Panc1 (cell line): ENCODE data around the gene RAB7A. TPM values are rescaled to one million over a fixed set of nuclear protein-coding genes. Genes with fewer than 3 reads are reported as not detected.

Experiments used
- ATAC-seq: fragments of 200-7000 bp; cut with Tn5 transposase; 2 replicates; pipeline ENCODE4 v1.9.1; 2020; ENCODE audit warnings: mild to moderate bottlenecking, moderate library complexity
- BruUV-seq: library from RNA; stranded (reverse); fragments of 400-500 nt; replicated peaks from 2 replicates; lab custom pipeline; 2021; lab: Mats Ljungman, UMichigan
- CTCF ChIA-PET: fragments of 300-600 bp; sonication (Branson Sonifier 250); formaldehyde crosslinking; loops from one replicate; lab custom pipeline; 2022; ENCODE audit warnings: antibody characterized with exemption; lab: Charles Lee
- POLR2A ChIA-PET: fragments of 300-600 bp; sonication (Branson Sonifier 250); formaldehyde crosslinking; loops from one replicate; lab custom pipeline; 2022; ENCODE audit warnings: antibody characterized with exemption; lab: Charles Lee
- DNase-seq: peaks from one replicate; pipeline ENCODE4 v3.0.0-alpha.2; 2010; ENCODE audit warnings: low read depth, low spot score
- H3K27ac ChIP-seq: 2 replicates; pipeline ENCODE4 v1.5.1; 2011; ENCODE audit warnings: mild to moderate bottlenecking, low read length, inconsistent platforms
- H3K27me3 ChIP-seq: fragments of 200-500 bp; sonication (Bioruptor generic); 2 replicates; pipeline ENCODE4 v1.6.0; 2014; ENCODE audit warnings: low read length, inconsistent platforms; ENCODE audit not compliant: control insufficient read depth, insufficient read depth
- H3K36me3 ChIP-seq: fragments of 200-500 bp; sonication (Bioruptor generic); 2 replicates; pipeline ENCODE4 v1.5.1; 2014; ENCODE audit warnings: inconsistent platforms, mild to moderate bottlenecking, low read length, moderate library complexity; ENCODE audit not compliant: control insufficient read depth, insufficient read depth
- H3K4me1 ChIP-seq: 2 replicates; pipeline ENCODE4 v1.5.1; 2011; ENCODE audit warnings: inconsistent platforms, mild to moderate bottlenecking, low read length, moderate library complexity; ENCODE audit not compliant: control insufficient read depth, insufficient read depth
- H3K4me3 ChIP-seq, 2 experiments: 2 replicates each; pipeline ENCODE4 v1.5.1; 2011 to 2012; ENCODE audit warnings: low read depth in 2 of 2, low read length in 2 of 2, mild to moderate bottlenecking in 2 of 2, inconsistent platforms in 1 of 2, moderate library complexity in 1 of 2
- H3K9me3 ChIP-seq: fragments of 200-500 bp; sonication (Bioruptor generic); 2 replicates; pipeline ENCODE4 v1.5.1; 2014; ENCODE audit warnings: low read depth, mild to moderate bottlenecking, inconsistent platforms, low read length, moderate library complexity; ENCODE audit not compliant: control insufficient read depth, insufficient read depth
- CTCF ChIP-seq: fragments of 450-650 bp; IDR thresholded peaks from 2 replicates; pipeline ENCODE4 v1.5.1; 2017; ENCODE audit warnings: mild to moderate bottlenecking
- POLR2AphosphoS5 ChIP-seq: IDR thresholded peaks from 2 replicates; pipeline ENCODE4 v1.6.1; 2012; ENCODE audit warnings: mild to moderate bottlenecking, low read depth, low read length, moderate library complexity
- SIN3A ChIP-seq: IDR thresholded peaks from 2 replicates; pipeline ENCODE4 v1.6.1; 2012; ENCODE audit warnings: low read depth, mild to moderate bottlenecking, low read length, moderate library complexity, borderline replicate concordance; ENCODE audit not compliant: insufficient read depth
- TCF7L2 ChIP-seq: IDR thresholded peaks from 2 replicates; pipeline ENCODE4 v1.6.1; 2011; ENCODE audit warnings: mild to moderate bottlenecking, low read depth, low read length, inconsistent platforms
- in situ Hi-C: cut with HindIII; loops from 2 replicates; pipeline ENCODE4 v1.10.0; 2016; ENCODE audit warnings: low sequenced_read_pairs, low pct_unique_long_range_greater_than_20kb
- intact Hi-C: fragments of 100-400 bp; cut with micrococcal nuclease; formaldehyde crosslinking; loops from one replicate; pipeline ENCODE4 v1.10.0; 2022; ENCODE audit not compliant: unreplicated experiment
- total RNA-seq: library from RNA; stranded (reverse); gene quantifications from one replicate; pipeline ENCODE4 v1.2.1, GENCODE V29; 2021; ENCODE audit not compliant: unreplicated experiment
- TF ChIP-seq, protein P1 (sequence below), 2 experiments: IDR thresholded peaks; 2 replicates each; pipeline ENCODE4 v1.6.1; 2011 to 2012; ENCODE audit warnings: low read depth in 2 of 2, control low read depth in 1 of 2, low read length in 1 of 2, mild to moderate bottlenecking in 1 of 2, moderate library complexity in 1 of 2; ENCODE audit not compliant: insufficient read depth in 1 of 2

The RAB7A gene
- total RNA-seq, 1 experiment from 2014 or later, result 386 TPM

DNA sequence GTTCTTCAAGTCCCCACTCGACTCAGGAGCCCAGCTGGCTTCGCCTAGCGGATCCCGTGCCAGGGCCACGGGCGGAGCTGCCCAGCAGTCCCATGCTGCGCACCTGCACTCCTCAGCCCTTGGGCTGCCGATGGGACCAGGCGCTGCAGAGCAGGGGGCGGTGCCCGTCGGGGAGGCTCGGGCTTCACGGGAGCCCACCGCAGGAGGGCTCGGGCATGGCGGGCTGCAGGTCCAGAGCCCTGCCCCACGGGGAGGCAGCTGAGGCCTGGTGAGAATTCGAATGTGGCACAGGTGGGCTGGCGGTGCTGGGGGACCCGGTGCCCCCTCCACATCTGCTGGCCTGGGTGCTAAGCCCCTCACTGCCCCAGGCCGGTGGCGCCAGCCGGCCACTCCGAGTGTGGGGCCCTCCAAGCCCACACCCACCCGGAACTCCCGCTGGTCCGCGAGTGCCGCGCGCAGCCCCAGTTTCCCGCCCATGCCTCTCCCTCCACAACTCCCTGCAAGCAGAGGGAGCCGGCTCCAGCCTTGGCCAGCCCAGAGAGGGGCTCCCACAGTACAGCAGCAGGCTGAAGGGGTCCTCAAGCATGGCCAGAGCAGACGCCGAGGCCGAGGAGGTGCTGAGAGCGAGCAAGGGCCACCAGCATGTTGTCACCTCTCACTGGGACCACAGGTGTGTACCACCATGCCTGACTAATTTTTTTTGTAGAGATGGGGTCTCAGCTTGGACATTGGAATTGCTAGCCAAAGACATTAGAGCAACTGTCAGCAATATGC, 17.0 kb downstream of the RAB7A start:
- Histone ChIP-seq H3K36me3 (no peaks in the 10 kb centered on the region), H3K9me3 (no peaks in the 10 kb centered on the region; the same call in 1 of the 2 replicates), H3K27ac (no peak overlapping the region), H3K4me3 (no peak overlapping the region), H3K27me3 (no peaks in the 10 kb centered on the region), H3K4me1 (no peaks in the 10 kb centered on the region)
- BruUV-seq, result no TSS peak
- in situ Hi-C loops, result no loop called here
- ChIA-PET POLR2A (no interaction called here), CTCF (interaction anchor here (0.6 kb wide), 1 partner anchor 33 kb away, joined by 3 read pairs; no protein-coding TSS in a partner anchor)
- intact Hi-C loops, result no loop called here
- TF ChIP-seq CTCF (no peak), TCF7L2 (no peak), POLR2AphosphoS5 (no peak), SIN3A (no peak)
- TF ChIP-seq, protein P1, sequence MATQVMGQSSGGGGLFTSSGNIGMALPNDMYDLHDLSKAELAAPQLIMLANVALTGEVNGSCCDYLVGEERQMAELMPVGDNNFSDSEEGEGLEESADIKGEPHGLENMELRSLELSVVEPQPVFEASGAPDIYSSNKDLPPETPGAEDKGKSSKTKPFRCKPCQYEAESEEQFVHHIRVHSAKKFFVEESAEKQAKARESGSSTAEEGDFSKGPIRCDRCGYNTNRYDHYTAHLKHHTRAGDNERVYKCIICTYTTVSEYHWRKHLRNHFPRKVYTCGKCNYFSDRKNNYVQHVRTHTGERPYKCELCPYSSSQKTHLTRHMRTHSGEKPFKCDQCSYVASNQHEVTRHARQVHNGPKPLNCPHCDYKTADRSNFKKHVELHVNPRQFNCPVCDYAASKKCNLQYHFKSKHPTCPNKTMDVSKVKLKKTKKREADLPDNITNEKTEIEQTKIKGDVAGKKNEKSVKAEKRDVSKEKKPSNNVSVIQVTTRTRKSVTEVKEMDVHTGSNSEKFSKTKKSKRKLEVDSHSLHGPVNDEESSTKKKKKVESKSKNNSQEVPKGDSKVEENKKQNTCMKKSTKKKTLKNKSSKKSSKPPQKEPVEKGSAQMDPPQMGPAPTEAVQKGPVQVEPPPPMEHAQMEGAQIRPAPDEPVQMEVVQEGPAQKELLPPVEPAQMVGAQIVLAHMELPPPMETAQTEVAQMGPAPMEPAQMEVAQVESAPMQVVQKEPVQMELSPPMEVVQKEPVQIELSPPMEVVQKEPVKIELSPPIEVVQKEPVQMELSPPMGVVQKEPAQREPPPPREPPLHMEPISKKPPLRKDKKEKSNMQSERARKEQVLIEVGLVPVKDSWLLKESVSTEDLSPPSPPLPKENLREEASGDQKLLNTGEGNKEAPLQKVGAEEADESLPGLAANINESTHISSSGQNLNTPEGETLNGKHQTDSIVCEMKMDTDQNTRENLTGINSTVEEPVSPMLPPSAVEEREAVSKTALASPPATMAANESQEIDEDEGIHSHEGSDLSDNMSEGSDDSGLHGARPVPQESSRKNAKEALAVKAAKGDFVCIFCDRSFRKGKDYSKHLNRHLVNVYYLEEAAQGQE (IDR thresholded peaks at IDR 0.05; ENCODE audit: insufficient read depth in 1 of 2, low read depth in 2 of 2, low read length in 1 of 2), result no peak
- peak; percentile 9; the same call in 1 of the 2 replicates for ATAC-seq
- DNase-seq, result no peak

DNA sequence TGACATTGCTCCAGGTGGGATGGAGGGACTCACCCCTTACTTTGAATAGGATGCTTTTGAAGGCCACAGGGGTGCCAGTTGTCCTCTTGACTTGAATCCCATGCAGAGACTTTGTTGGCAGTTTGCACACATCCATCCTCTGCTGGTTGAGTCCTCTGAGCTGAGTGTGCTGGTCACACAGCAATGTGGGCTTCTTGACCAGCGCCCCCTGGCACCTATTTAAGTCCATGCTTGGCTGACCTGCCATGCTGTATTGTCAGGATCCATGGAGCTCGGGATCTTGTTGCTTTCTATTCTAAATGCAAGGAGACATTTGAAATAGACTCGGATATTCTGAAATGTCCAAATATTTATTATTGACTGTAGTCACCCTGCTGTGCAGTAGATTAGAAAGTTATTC, 19.8 kb downstream of the RAB7A start:
- Histone ChIP-seq H3K4me3 (no peak overlapping the region), H3K27ac (no peak overlapping the region), H3K27me3 (no peaks in the 10 kb centered on the region), H3K36me3 (no peaks in the 10 kb centered on the region), H3K9me3 (no peaks in the 10 kb centered on the region; the same call in 1 of the 2 replicates), H3K4me1 (no peaks in the 10 kb centered on the region)
- ChIA-PET CTCF (interaction anchor here (0.8 kb wide), 1 partner anchor 16 kb away, joined by 3 read pairs; no protein-coding TSS in a partner anchor), POLR2A (interaction anchor here (0.5 kb wide), 1 partner anchor 115 kb away, joined by 4 read pairs; no protein-coding TSS in a partner anchor)
- no peak for DNase-seq
- no TSS peak for BruUV-seq
- intact Hi-C loops (no loop called here), in situ Hi-C loops (no loop called here)
- TF ChIP-seq, protein P1 (IDR thresholded peaks at IDR 0.05; ENCODE audit: insufficient read depth in 1 of 2, low read depth in 2 of 2, low read length in 1 of 2), result no peak
- TF ChIP-seq CTCF (no peak; the same call in 1 of the 2 replicates), POLR2AphosphoS5 (no peak), SIN3A (no peak)
- ATAC-seq, result peak; percentile 72
